Hepatocyte (in vitro differentiated cells): ENCODE measurements around the gene PASD1. TPM values are rescaled to one million over a fixed set of nuclear protein-coding genes. Genes with fewer than 3 reads are reported as not detected.
"Not testable (repeated sequence)": the region's sequence is repeated elsewhere in the genome, so short reads cannot be mapped to it uniquely, and the experiment has no call there.

Experiments used
- DNase-seq: peaks from one replicate; pipeline ENCODE4 v3.0.0-alpha.2; 2016; ENCODE audit warnings: low spot score
- H2AFZ ChIP-seq: fragments of 200-600 bp; sonication (generic); 2 replicates; pipeline ENCODE4 v1.6.0; 2016; ENCODE audit warnings: antibody characterized with exemption, mild to moderate bottlenecking
- H3K27ac ChIP-seq: fragments of 200-600 bp; sonication (generic); 2 replicates; pipeline ENCODE4 v1.5.1; 2016; ENCODE audit warnings: mild to moderate bottlenecking
- H3K27me3 ChIP-seq: fragments of 200-600 bp; sonication (generic); 2 replicates; pipeline ENCODE4 v1.6.1; 2016
- H3K36me3 ChIP-seq: fragments of 200-600 bp; sonication (generic); replicated peaks from 2 replicates; pipeline ENCODE4 v1.5.1; 2016; ENCODE audit warnings: low read depth; ENCODE audit not compliant: insufficient read depth
- H3K4me1 ChIP-seq: fragments of 200-600 bp; sonication (generic); 2 replicates; pipeline ENCODE4 v1.5.1; 2016; ENCODE audit warnings: mild to moderate bottlenecking, moderate library complexity; ENCODE audit not compliant: insufficient read depth
- H3K4me2 ChIP-seq: fragments of 200-600 bp; sonication (generic); 2 replicates; pipeline ENCODE4 v1.6.0; 2016
- H3K4me3 ChIP-seq: fragments of 200-600 bp; sonication (generic); 2 replicates; pipeline ENCODE4 v1.5.1; 2016; ENCODE audit warnings: mild to moderate bottlenecking
- H3K79me2 ChIP-seq: fragments of 200-600 bp; sonication (generic); 2 replicates; pipeline ENCODE4 v1.6.0; 2017; ENCODE audit warnings: mild to moderate bottlenecking
- H3K9me2 ChIP-seq: fragments of 200-600 bp; sonication (generic); replicated peaks from 2 replicates; pipeline ENCODE4 v1.6.0; 2017; ENCODE audit warnings: mild to moderate bottlenecking; ENCODE audit not compliant: insufficient read depth
- H3K9me3 ChIP-seq: fragments of 200-600 bp; sonication (generic); 2 replicates; pipeline ENCODE4 v1.5.1; 2016; ENCODE audit warnings: low read depth, mild to moderate bottlenecking
- H4K20me1 ChIP-seq: fragments of 200-600 bp; sonication (generic); 2 replicates; pipeline ENCODE4 v1.6.0; 2016; ENCODE audit warnings: mild to moderate bottlenecking; ENCODE audit not compliant: insufficient read depth, poor library complexity, severe bottlenecking
- CTCF ChIP-seq: fragments of 200-600 bp; sonication (generic); IDR thresholded peaks from 2 replicates; pipeline ENCODE4 v1.5.1; 2016; ENCODE audit warnings: antibody characterized with exemption, mild to moderate bottlenecking; ENCODE audit not compliant: poor library complexity
- EZH2 ChIP-seq: fragments of 200-600 bp; sonication (generic); IDR thresholded peaks from 2 replicates; pipeline ENCODE4 v1.6.1; 2016; ENCODE audit warnings: antibody characterized with exemption, mild to moderate bottlenecking, borderline replicate concordance
- EZH2phosphoT487 ChIP-seq: fragments of 200-600 bp; sonication (generic); IDR thresholded peaks from one replicate; pipeline ENCODE4 v1.6.1; 2018; ENCODE audit warnings: antibody characterized with exemption, mild to moderate bottlenecking, low read depth, moderate library complexity; ENCODE audit not compliant: unreplicated experiment, severe bottlenecking
- WGBS: methylation state at CpG from one replicate; pipeline ENCODE4 v1.1.6; 2016; ENCODE audit warnings: low lambda C conversion rate; ENCODE audit errors: missing lambda C conversion rate; 5-methylcytosine and 5-hydroxymethylcytosine counted together
- polyA plus RNA-seq: library from polyadenylated mRNA; unstranded; fragments of >200 nt; fragmentation: Nextera tagmentation; extraction: Ambion mirVana; gene quantifications from 2 replicates; pipeline ENCODE4 v1.2.1, GENCODE V29; 2016
- total RNA-seq: library from RNA; depleted of rRNA; stranded (reverse); fragments of >200 nt; gene quantifications from 2 replicates; pipeline ENCODE4 v1.2.3, GENCODE V29; 2014

PASD1 gene
- total and polyA plus RNA-seq, 2 experiments from 2014 or later = not detected

GRCh38 chrX:151570561-151570960 is 7.1 kb downstream of the PASD1 start:
- Histone ChIP-seq H3K36me3 (no peaks in the 10 kb centered on the region), H3K4me3 (no peak overlapping the region), H3K27me3 (no peaks in the 10 kb centered on the region), H3K27ac (no peak overlapping the region), H2AFZ (no peak overlapping the region), H3K79me2 (no peaks in the 10 kb centered on the region), H3K9me3 (no peaks in the 10 kb centered on the region), H4K20me1 (no peaks in the 10 kb centered on the region), H3K9me2 (no peaks in the 10 kb centered on the region), H3K4me2 (no peak overlapping the region), H3K4me1 (no peaks in the 10 kb centered on the region)
- DNase-seq = no peak
- 68% methylated on average over 3 of the region's 3 CpGs for WGBS
- no peak for TF ChIP-seq CTCF
- TF ChIP-seq EZH2 = no peak
- TF ChIP-seq EZH2phosphoT487 = no peak

DNA sequence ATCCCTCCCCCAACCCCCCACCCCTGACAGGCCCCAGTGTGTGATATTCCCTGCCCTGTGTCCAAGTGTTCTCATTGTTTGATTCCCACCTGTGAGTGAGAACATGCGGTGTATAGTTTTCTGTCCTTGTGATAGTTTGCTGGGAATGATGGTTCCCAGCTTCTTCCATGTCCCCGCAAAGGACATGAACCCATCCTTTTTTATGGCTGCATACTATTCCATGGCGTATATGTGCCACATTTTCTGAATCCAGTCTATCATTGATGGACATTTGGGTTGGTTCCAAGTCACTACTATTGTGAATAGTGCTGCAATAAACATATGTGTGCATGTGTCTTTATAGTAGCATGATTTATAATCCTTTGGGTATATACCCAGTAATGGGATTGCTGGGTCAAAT is 29.9 kb downstream of the PASD1 start:
- H3K36me3 ChIP-seq = not testable (repeated sequence)

DNA sequence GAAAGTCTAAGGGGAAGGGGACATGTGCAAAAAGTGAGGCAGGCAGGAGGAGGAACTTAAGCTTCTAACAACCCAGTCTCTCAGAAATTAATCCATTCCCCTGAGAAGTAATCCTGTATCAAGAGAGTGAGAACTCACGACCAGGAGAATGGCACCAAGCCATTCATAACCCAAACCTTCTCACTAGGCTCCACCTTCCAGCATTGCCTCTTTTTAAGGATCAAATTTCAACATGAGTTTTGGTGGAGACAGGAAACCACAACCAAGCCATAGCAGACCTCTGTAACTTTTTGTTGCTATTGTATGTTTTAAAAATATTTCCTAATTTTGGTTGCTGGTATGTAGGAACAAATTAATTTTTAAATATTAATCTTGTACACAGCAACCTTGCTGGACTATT is 32.8 kb downstream of the PASD1 start:
- H3K4me2 ChIP-seq = no peak overlapping the region
- no peaks in the 10 kb centered on the region for H3K9me3 ChIP-seq
- no peak for DNase-seq
- no peaks in the 10 kb centered on the region for H3K36me3 ChIP-seq
- no peaks in the 10 kb centered on the region for H3K9me2 ChIP-seq
- H3K4me1 ChIP-seq = no peaks in the 10 kb centered on the region
- no peaks in the 10 kb centered on the region for H3K79me2 ChIP-seq
- no peaks in the 10 kb centered on the region for H3K27me3 ChIP-seq
- no peak for TF ChIP-seq CTCF
- H2AFZ ChIP-seq = no peak overlapping the region
- H3K27ac ChIP-seq = no peak overlapping the region
- 12% methylated on average over 1 of the region's 1 CpG for WGBS
- H3K4me3 ChIP-seq = no peak overlapping the region
- no peaks in the 10 kb centered on the region for H4K20me1 ChIP-seq

More for the DNA sequence above, 29.9 kb downstream of the PASD1 start:
- 81% methylated on average over 3 of the region's 3 CpGs for WGBS
- H3K9me3 ChIP-seq, H2AFZ ChIP-seq, H3K27me3 ChIP-seq, H3K27ac ChIP-seq, H3K4me1 ChIP-seq, H3K4me2 ChIP-seq, DNase-seq, H3K79me2 ChIP-seq, H3K4me3 ChIP-seq, H3K9me2 ChIP-seq, H4K20me1 ChIP-seq: not testable (repeated sequence)

- Histone ChIP-seq H3K27me3 (no peaks in the 10 kb centered on the region), H3K4me2 (no peak overlapping the region), H2AFZ (no peak overlapping the region), H3K36me3 (no peaks in the 10 kb centered on the region), H3K4me1 (no peaks in the 10 kb centered on the region), H3K79me2 (no peaks in the 10 kb centered on the region), H3K27ac (no peak overlapping the region), H4K20me1 (no peaks in the 10 kb centered on the region), H3K4me3 (no peak overlapping the region), H3K9me3 (no peaks in the 10 kb centered on the region), H3K9me2 (no peaks in the 10 kb centered on the region)
- no peak for DNase-seq
- no peak for TF ChIP-seq EZH2phosphoT487
- no peak for TF ChIP-seq CTCF
- no peak for TF ChIP-seq EZH2
- WGBS = 88% methylated on average over 1 of the region's 1 CpG
These were observed 41.5 kb downstream of the PASD1 start for GRCh38 chrX:151604931-151605330.
